Measurements from ENCODE around the gene FBXL4. TPM values are rescaled to one million over a fixed set of nuclear protein-coding genes. Genes with fewer than 3 reads are reported as not detected.
"Not testable (repeated sequence)": the region's sequence is repeated elsewhere in the genome, so short reads cannot be mapped to it uniquely, and the experiment has no call there.

Gene FBXL4
- total RNA-seq, 4 donors from 2014 or later: 4.9 to 15.1 (median 10.0) TPM

DNA sequence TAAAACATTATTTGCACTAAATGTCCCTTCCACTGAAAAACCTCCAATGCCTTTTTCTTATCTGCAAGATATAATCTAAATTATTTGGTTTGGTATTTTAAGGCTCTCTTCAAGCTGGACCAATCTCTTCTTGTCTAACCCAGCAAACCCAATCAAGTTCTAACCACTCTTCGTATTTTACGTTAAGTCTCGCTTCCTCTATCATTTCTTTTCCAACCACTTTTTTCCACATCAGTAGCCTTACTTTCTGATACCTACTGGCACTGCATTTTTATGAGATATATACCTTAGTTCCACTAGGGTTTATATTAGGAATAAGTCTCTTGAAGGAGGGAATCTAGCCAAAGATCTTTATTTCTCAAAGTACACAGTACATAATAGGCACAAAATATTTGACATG, 19.1 kb downstream of the FBXL4 start:
- no peak overlapping the region for H3K27ac ChIP-seq
- TF ChIP-seq, protein P1, sequence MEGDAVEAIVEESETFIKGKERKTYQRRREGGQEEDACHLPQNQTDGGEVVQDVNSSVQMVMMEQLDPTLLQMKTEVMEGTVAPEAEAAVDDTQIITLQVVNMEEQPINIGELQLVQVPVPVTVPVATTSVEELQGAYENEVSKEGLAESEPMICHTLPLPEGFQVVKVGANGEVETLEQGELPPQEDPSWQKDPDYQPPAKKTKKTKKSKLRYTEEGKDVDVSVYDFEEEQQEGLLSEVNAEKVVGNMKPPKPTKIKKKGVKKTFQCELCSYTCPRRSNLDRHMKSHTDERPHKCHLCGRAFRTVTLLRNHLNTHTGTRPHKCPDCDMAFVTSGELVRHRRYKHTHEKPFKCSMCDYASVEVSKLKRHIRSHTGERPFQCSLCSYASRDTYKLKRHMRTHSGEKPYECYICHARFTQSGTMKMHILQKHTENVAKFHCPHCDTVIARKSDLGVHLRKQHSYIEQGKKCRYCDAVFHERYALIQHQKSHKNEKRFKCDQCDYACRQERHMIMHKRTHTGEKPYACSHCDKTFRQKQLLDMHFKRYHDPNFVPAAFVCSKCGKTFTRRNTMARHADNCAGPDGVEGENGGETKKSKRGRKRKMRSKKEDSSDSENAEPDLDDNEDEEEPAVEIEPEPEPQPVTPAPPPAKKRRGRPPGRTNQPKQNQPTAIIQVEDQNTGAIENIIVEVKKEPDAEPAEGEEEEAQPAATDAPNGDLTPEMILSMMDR (IDR thresholded peaks at IDR 0.05): no peak
- TF ChIP-seq POLR2A (IDR thresholded peaks at IDR 0.05): no peak
- intact Hi-C loops (cut with DNase I): no loop called here
- WGBS, 2 donors: 88 to 91% methylated on average over 3 of the region's 3 CpGs
- no peaks in the 10 kb centered on the region for H3K27me3 ChIP-seq
- no peak overlapping the region for H3K4me3 ChIP-seq
- peaks cover 0 to 27% (median 0%) of the 10 kb centered on the region in 3 donors for H3K36me3 ChIP-seq
- DNase-seq: no peak
- H3K9me3 ChIP-seq: no peaks in the 10 kb centered on the region
- H3K4me1 ChIP-seq: peaks cover 0 to 5% (median 0%) of the 10 kb centered on the region in 3 donors

DNA sequence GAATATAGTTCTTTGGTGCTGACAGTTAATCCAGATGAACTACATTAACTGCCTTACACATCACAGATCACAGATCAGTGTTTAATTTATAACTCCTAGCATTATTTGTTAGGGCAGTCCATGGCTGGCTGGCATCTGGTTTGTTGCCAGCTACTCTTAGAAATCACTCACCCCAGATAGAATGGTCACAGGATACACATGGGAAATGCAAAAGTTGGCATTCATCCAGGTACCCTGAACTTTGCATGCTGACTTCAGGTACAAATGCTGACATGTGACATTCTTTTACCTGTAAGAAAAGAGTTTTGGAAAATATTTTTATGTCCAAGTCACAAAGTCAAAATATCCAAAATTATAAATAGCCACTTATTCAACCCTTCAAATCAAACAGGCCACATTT, 20.2 kb downstream of the FBXL4 start:
- no peak for TF ChIP-seq POLR2A (IDR thresholded peaks at IDR 0.05)
- TF ChIP-seq, protein P1 (IDR thresholded peaks at IDR 0.05): no peak
- Histone ChIP-seq H3K27me3 (no peaks in the 10 kb centered on the region), H3K4me1 (peaks cover 0 to under 1% (median 0%) of the 10 kb centered on the region in 3 donors), H3K9me3 (no peaks in the 10 kb centered on the region), H3K27ac (no peak overlapping the region), H3K4me3 (no peak overlapping the region), H3K36me3 (peaks cover 0 to 32% (median 0%) of the 10 kb centered on the region in 3 donors)
- intact Hi-C loops (cut with DNase I): no loop called here
- no peak for DNase-seq

DNA sequence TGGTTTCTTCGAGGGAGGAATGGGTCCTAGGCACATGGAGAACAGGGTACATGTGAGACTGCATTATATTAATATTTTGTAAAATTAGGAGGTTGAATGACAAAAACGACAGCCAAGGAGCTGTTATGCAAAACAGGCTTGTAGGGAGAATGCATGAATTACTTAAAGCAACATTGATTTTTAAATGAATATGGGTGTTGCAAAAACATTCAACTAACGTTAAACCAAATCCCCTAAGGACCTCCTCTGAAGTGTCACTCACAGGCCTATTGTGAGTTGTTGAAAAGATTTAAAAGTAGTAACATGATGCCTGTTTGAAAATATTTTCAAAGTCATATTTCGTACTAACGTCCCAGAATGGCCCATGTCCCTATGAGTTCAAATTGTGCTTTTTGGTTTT, 21.9 kb downstream of the FBXL4 start:
- 62 to 72% methylated on average over 5 of the region's 5 CpGs for WGBS, 2 donors
- intact Hi-C loops (cut with DNase I): no loop called here
- TF ChIP-seq, protein P1 (IDR thresholded peaks at IDR 0.05): no peak
- no peak for TF ChIP-seq POLR2A (IDR thresholded peaks at IDR 0.05)
- no peaks in the 10 kb centered on the region for H3K4me1 ChIP-seq
- no peaks in the 10 kb centered on the region for H3K9me3 ChIP-seq
- H3K27ac ChIP-seq: no peak overlapping the region
- peaks cover 0 to 32% (median 0%) of the 10 kb centered on the region in 3 donors for H3K36me3 ChIP-seq
- no peak overlapping the region for H3K4me3 ChIP-seq
- H3K27me3 ChIP-seq: no peaks in the 10 kb centered on the region
- no peak for DNase-seq

DNA sequence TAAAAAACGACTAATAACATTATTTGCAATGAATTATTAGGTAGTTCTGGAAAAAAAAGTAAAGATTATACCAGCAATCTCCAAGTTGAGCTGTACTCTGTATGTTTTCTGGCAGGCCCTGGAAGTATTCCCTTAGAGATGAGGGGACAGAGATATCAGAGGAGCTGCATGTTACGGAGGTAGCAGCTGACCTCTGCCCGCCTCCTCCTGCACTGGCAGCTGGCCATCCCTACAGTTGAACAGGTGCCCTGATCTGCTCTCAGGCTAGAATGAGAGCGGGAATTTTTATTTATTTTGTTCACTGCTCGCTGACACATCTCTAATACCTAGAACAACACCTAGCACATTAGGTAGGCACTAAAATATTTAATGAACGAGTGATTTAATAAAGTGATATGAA, 23.1 kb downstream of the FBXL4 start:
- WGBS, 2 donors: 76 to 78% methylated on average over 6 of the region's 6 CpGs
- Histone ChIP-seq H3K27ac (no peak overlapping the region), H3K27me3 (no peaks in the 10 kb centered on the region), H3K36me3 (peaks cover 0 to 32% (median 0%) of the 10 kb centered on the region in 3 donors), H3K4me1 (no peaks in the 10 kb centered on the region), H3K9me3 (no peaks in the 10 kb centered on the region), H3K4me3 (no peak overlapping the region)
- no peak for DNase-seq
- TF ChIP-seq POLR2A (IDR thresholded peaks at IDR 0.05): no peak
- TF ChIP-seq, protein P1 (IDR thresholded peaks at IDR 0.05): no peak
- intact Hi-C loops (cut with DNase I): no loop called here

- no peak for DNase-seq
- Histone ChIP-seq H3K4me3 (no peak overlapping the region), H3K9me3 (no peaks in the 10 kb centered on the region), H3K27me3 (no peaks in the 10 kb centered on the region), H3K36me3 (peaks cover 0 to 32% (median 0%) of the 10 kb centered on the region in 3 donors), H3K4me1 (no peaks in the 10 kb centered on the region), H3K27ac (no peak overlapping the region)
- intact Hi-C loops (cut with DNase I): no loop called here
- TF ChIP-seq, protein P1 (IDR thresholded peaks at IDR 0.05): no peak
- TF ChIP-seq POLR2A (IDR thresholded peaks at IDR 0.05): no peak
Measured at GRCh38 chr6:98920904-98921431, 26.8 kb downstream of the FBXL4 start.

- H3K4me3 ChIP-seq; intact Hi-C loops (cut with DNase I); H3K27me3 ChIP-seq; H3K27ac ChIP-seq; DNase-seq; H3K4me1 ChIP-seq: not testable (repeated sequence)
- 91 to 100% methylated on average over 1 to 12 of the region's 13 CpGs for WGBS, 2 donors
- H3K36me3 ChIP-seq: peaks cover 0 to 29% (median 0%) of the 10 kb centered on the region in 3 donors
- H3K9me3 ChIP-seq: peaks cover 0 to 13% (median 0%) of the 10 kb centered on the region in 3 donors
Measured at GRCh38 chr6:98910946-98911345, 36.8 kb downstream of the FBXL4 start.

All from esophagus squamous epithelium (tissue), 5 donors.